PC-3 (cell line): Measurements from ENCODE around the gene CRX. TPM values are rescaled to one million over a fixed set of nuclear protein-coding genes. Genes with fewer than 3 reads are reported as not detected.

ENCODE experiments used
- ATAC-seq: fragments of 200-7000 bp; cut with Tn5 transposase; 2 replicates; pipeline ENCODE4 v1.9.1; 2020; ENCODE audit warnings: mild to moderate bottlenecking, moderate library complexity
- BruUV-seq: library from RNA; stranded (reverse); fragments of 400-500 nt; replicated peaks from 2 replicates; lab custom pipeline; 2021; lab: Mats Ljungman, UMichigan
- CTCF ChIA-PET: fragments of 300-600 bp; sonication (Branson Sonifier 250); formaldehyde crosslinking; loops from one replicate; lab custom pipeline; 2022; ENCODE audit warnings: antibody characterized with exemption; lab: Charles Lee
- POLR2A ChIA-PET: fragments of 300-600 bp; sonication (Branson Sonifier 250); formaldehyde crosslinking; loops from one replicate; lab custom pipeline; 2022; ENCODE audit warnings: antibody characterized with exemption; ENCODE audit not compliant: unreplicated experiment; lab: Charles Lee
- DNase-seq: peaks from one replicate; pipeline ENCODE4 v3.0.0-alpha.2; 2015
- H2AFZ ChIP-seq: fragments of 300-600 bp; sonication (generic); 2 replicates; pipeline ENCODE4 v1.6.0; 2016; ENCODE audit warnings: antibody characterized with exemption, low read length
- H3F3A ChIP-seq: fragments of 300-600 bp; sonication (generic); one replicate; pipeline ENCODE4 v1.6.0; 2017; ENCODE audit warnings: antibody characterized with exemption, low read length, control low read depth, mild to moderate bottlenecking; ENCODE audit not compliant: unreplicated experiment
- H3K27ac ChIP-seq: fragments of 300-600 bp; sonication (generic); 2 replicates; pipeline ENCODE4 v1.5.1; 2016; ENCODE audit warnings: mild to moderate bottlenecking, low read length
- H3K27me3 ChIP-seq: fragments of 300-600 bp; sonication (generic); 2 replicates; pipeline ENCODE4 v1.6.1; 2016; ENCODE audit warnings: low read length, mixed read lengths
- H3K36me3 ChIP-seq: fragments of 300-600 bp; sonication (generic); 2 replicates; pipeline ENCODE4 v1.6.1; 2016; ENCODE audit warnings: low read depth, mixed run types, low read length, mixed read lengths
- H3K4me1 ChIP-seq: fragments of 300-600 bp; sonication (generic); 2 replicates; pipeline ENCODE4 v1.5.1; 2016; ENCODE audit warnings: low read length; ENCODE audit not compliant: insufficient read depth
- H3K4me2 ChIP-seq: fragments of 300-600 bp; sonication (generic); 2 replicates; pipeline ENCODE4 v1.6.0; 2016; ENCODE audit warnings: low read length
- H3K4me3 ChIP-seq: fragments of 300-600 bp; sonication (generic); 2 replicates; pipeline ENCODE4 v1.5.1; 2016; ENCODE audit warnings: mild to moderate bottlenecking, low read length, mixed read lengths
- H3K79me2 ChIP-seq: fragments of 300-600 bp; sonication (generic); 2 replicates; pipeline ENCODE4 v1.6.1; 2017; ENCODE audit warnings: low read length, mixed read lengths
- H3K9ac ChIP-seq: fragments of 300-600 bp; sonication (generic); 2 replicates; pipeline ENCODE4 v1.6.0; 2016; ENCODE audit warnings: mild to moderate bottlenecking, low read length
- H3K9me2 ChIP-seq: fragments of 300-600 bp; sonication (generic); replicated peaks from 2 replicates; pipeline ENCODE4 v1.6.1; 2016; ENCODE audit warnings: mixed run types, low read length, mixed read lengths
- H3K9me3 ChIP-seq: fragments of 300-600 bp; sonication (generic); 2 replicates; pipeline ENCODE4 v1.6.1; 2016; ENCODE audit warnings: low read length, mixed read lengths
- H4K20me1 ChIP-seq: fragments of 300-600 bp; sonication (generic); 2 replicates; pipeline ENCODE4 v1.6.1; 2016; ENCODE audit warnings: low read length, mixed read lengths
- EZH2 ChIP-seq: fragments of 300-600 bp; sonication (generic); IDR thresholded peaks from one replicate; pipeline ENCODE4 v1.6.1; 2017; ENCODE audit warnings: antibody characterized with exemption, mild to moderate bottlenecking, low read length; ENCODE audit not compliant: unreplicated experiment
- EZH2phosphoT487 ChIP-seq: fragments of 300-600 bp; sonication (generic); IDR thresholded peaks from 2 replicates; pipeline ENCODE4 v1.6.1; 2018; ENCODE audit warnings: mild to moderate bottlenecking, antibody characterized with exemption, low read length, borderline replicate concordance
- intact Hi-C: fragments of 100-400 bp; cut with micrococcal nuclease; formaldehyde crosslinking; loops from 2 replicates; pipeline ENCODE4 v1.9.0; 2023
- total RNA-seq: library from RNA; depleted of rRNA; stranded (reverse); fragments of >200 nt; gene quantifications from 2 replicates; pipeline ENCODE4 v1.2.3, GENCODE V29; 2014
- TF ChIP-seq, protein P1 (sequence below): fragments of 300-600 bp; sonication (generic); conservative IDR thresholded peaks from 2 replicates; pipeline ENCODE4 v1.5.1; 2017; ENCODE audit warnings: antibody characterized with exemption, low read depth, mild to moderate bottlenecking, low read length

Gene CRX
- total RNA-seq, 1 experiment from 2014 or later = not detected

GRCh38 chr19:47886010-47886559 lies 64.3 kb downstream of the CRX start, which contains the start of gene SULT2A1:
TSS of gene SULT2A1 (minus strand) at chr19:47886315. CDS start at chr19:47886257, 58 bp downstream.
- Histone ChIP-seq H3K27ac (no peak within 1 kb of the TSS), H3K27me3 (peaks cover 15% of the 10 kb centered on the region), H3K36me3 (no peaks in the 10 kb centered on the region), H3K9me3 (no peaks in the 10 kb centered on the region), H3K4me1 (no peaks in the 10 kb centered on the region), H3K9ac (no peak within 1 kb of the TSS), H3K79me2 (no peaks in the 10 kb centered on the region), H3K4me3 (no peak within 1 kb of the TSS), H3F3A (no peaks in the 10 kb centered on the region), H2AFZ (no peak within 1 kb of the TSS), H3K9me2 (no peaks in the 10 kb centered on the region), H4K20me1 (no peaks in the 10 kb centered on the region), H3K4me2 (no peak within 1 kb of the TSS)
- intact Hi-C loops = no loop called here
- TF ChIP-seq EZH2 = no peak
- TF ChIP-seq, protein P1, sequence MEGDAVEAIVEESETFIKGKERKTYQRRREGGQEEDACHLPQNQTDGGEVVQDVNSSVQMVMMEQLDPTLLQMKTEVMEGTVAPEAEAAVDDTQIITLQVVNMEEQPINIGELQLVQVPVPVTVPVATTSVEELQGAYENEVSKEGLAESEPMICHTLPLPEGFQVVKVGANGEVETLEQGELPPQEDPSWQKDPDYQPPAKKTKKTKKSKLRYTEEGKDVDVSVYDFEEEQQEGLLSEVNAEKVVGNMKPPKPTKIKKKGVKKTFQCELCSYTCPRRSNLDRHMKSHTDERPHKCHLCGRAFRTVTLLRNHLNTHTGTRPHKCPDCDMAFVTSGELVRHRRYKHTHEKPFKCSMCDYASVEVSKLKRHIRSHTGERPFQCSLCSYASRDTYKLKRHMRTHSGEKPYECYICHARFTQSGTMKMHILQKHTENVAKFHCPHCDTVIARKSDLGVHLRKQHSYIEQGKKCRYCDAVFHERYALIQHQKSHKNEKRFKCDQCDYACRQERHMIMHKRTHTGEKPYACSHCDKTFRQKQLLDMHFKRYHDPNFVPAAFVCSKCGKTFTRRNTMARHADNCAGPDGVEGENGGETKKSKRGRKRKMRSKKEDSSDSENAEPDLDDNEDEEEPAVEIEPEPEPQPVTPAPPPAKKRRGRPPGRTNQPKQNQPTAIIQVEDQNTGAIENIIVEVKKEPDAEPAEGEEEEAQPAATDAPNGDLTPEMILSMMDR = no peak
- no peak for TF ChIP-seq EZH2phosphoT487
- BruUV-seq = no TSS peak
- ChIA-PET CTCF (no interaction called here), POLR2A (no interaction called here)
- DNase-seq (no peak), ATAC-seq (no peak)

GRCh38 chr19:47890865-47891621 lies 69.3 kb downstream of the CRX start:
- no peaks in the 10 kb centered on the region for H3F3A ChIP-seq
- no peak for ATAC-seq

More at GRCh38 chr19:47890865-47891621, 69.3 kb downstream of the CRX start:
- Histone ChIP-seq H3K4me1 (no peaks in the 10 kb centered on the region), H3K4me2 (no peak overlapping the region), H3K9me3 (no peaks in the 10 kb centered on the region), H2AFZ (no peak overlapping the region), H3K9ac (no peak overlapping the region), H3K9me2 (no peaks in the 10 kb centered on the region), H3K36me3 (no peaks in the 10 kb centered on the region), H3K79me2 (no peaks in the 10 kb centered on the region), H4K20me1 (no peaks in the 10 kb centered on the region), H3K4me3 (no peak overlapping the region), H3K27me3 (peaks cover 10% of the 10 kb centered on the region), H3K27ac (no peak overlapping the region)
- DNase-seq = no peak
- BruUV-seq = no TSS peak
- intact Hi-C loops = no loop called here
- ChIA-PET CTCF (no interaction called here), POLR2A (no interaction called here)
- TF ChIP-seq EZH2 (no peak), EZH2phosphoT487 (no peak)
- TF ChIP-seq, protein P1 = no peak
